SH-SY5Y (cell line): ENCODE measurements around the gene GRPEL2.

Experiments
- GATA2 ChIP-seq: IDR thresholded peaks from 2 replicates; pipeline ENCODE4 v1.6.1; 2011; ENCODE audit warnings: mild to moderate bottlenecking, low read depth, low read length
- GATA3 ChIP-seq: IDR thresholded peaks from 2 replicates; pipeline ENCODE4 v1.6.1; 2011; ENCODE audit warnings: low read depth, mild to moderate bottlenecking, low read length, moderate library complexity

The GRPEL2 gene

DNA sequence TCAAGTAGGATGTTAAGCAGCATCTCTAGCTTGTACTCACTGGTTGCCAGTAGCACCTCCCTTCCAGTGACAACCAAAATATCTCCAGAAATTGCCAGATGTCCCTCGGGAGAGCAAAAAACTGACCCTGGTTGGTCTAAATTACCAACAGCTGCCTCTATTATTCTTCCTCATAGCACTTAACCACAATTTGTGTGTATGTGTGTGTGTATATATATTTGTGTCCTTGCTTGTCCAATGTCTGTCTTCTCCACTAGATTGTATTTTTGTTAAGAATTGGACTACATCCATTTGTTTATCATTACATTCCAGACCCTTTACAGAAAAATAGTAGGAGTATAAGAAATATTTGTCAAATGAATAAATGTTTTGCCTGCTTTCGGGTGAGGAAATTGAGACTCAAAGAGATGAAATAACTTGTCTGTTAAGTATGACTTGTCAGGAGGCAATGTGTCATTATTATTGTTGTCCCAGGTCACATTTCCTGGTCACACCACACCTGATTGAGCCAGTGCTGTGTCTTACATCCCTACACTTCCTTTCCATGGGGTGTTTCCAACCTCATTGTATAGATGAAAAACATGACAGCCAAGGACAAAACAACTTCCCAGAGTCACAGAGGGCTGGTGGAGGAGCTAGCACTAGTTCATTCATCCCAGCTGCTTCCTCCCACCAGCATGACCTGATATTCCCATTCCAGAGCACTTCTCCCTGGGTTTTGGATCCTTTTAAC is 11.4 kb upstream of the GRPEL2 start:
- no peak for TF ChIP-seq GATA3
- TF ChIP-seq GATA2 = no peak

DNA sequence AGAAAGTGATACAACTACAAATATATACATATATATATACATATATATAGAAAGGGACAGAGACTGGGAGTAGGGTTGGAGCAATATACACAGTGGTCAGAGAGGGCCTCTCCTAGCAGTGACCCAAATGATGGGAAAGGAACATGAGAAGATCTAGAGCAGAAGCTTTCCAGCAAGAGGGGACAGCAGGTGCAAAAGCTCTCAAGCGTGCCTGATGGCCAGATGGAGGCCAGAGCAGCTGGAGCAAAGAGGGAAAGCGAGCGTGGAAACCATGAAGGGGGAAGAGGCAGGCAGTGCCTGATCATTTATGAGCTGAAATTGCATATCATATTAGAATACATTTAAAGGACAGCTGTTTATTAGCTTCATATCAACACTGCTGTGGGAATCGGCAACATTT is 7.6 kb upstream of the GRPEL2 start:
- TF ChIP-seq GATA3 (no peak), GATA2 (no peak)

GRCh38 chr5:149338364-149338763 is 6.9 kb upstream of the GRPEL2 start:
- TF ChIP-seq GATA2 (no peak), GATA3 (no peak)

- TF ChIP-seq GATA2 = no peak
- TF ChIP-seq GATA3 = no peak
Measured at GRCh38 chr5:149340920-149341319, 4.4 kb upstream of the GRPEL2 start.

GRCh38 chr5:149341876-149342275 is 3.4 kb upstream of the GRPEL2 start:
- TF ChIP-seq GATA2 (no peak), GATA3 (no peak)

DNA sequence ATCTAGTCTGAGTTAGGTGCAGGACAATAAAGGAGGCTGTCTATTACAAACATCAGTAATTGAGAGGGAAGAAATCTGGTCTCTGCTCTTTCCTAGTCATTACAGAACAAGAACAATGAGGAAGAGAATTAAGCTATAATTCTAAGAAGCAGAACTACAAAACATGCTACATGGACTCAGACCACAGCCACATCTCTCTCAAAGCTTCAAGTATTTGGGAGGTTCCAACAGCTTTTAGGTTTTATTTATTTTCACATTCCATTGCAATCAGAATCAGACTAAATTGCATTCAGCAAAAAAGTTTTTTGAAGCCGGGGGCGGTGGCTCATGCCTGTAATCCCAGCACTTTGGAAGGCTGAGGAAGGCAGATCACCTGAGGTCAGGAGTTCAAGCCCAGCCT is 1.1 kb upstream of the GRPEL2 start:
- TF ChIP-seq GATA2 (no peak), GATA3 (no peak)

- TF ChIP-seq GATA3 (no peak), GATA2 (no peak)
Measured at GRCh38 chr5:149345892-149346222, 558 bp downstream of the GRPEL2 start.

DNA sequence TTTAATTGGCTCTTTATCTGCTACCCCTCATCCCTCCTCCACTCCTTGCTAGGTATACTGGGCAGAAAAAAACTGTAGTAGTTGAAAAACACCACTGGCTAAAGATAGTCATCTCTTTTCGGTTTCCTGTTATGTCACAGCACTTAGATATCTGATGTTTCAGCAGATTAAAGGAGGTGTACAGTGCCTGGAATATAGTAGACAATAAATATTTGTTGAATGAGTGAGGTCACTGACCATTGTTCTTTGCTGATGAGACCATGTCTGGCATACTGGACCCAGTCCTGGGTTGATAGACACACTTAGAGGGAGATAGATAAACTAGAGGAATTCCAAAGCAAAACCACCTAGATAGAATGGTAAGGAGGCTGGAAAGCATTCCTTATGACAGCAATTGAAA is 3.2 kb downstream of the GRPEL2 start:
- TF ChIP-seq GATA3 (no peak), GATA2 (no peak)

GRCh38 chr5:149349382-149349781 is 4.1 kb downstream of the GRPEL2 start:
- TF ChIP-seq GATA2 (no peak), GATA3 (no peak)

DNA sequence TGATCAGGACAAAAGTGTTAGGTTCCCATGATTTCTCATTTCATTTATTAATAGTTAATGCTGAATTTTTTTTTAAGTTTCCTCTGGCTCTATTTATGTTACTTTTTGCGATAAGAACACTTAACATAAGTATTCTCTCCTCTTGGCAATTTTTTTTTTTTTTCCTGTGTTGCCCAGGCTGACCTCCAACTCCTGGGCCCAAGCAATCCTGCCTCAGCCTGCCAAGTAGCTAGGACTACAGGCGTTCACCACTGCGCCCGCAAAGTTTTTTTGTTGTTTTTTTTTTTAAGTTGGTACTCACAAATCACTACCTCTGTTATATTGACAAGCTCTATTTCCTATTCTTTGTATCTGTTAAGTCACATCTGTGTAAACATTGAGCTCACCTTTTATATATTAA is 6.9 kb downstream of the GRPEL2 start:
- TF ChIP-seq GATA2 (no peak), GATA3 (no peak)

- TF ChIP-seq GATA2 (no peak), GATA3 (no peak)
Measured at GRCh38 chr5:149353911-149354310, 8.6 kb downstream of the GRPEL2 start.

- TF ChIP-seq GATA2 = no peak
- TF ChIP-seq GATA3 = no peak
Measured at GRCh38 chr5:149355688-149356087, 10.4 kb downstream of the GRPEL2 start.

DNA sequence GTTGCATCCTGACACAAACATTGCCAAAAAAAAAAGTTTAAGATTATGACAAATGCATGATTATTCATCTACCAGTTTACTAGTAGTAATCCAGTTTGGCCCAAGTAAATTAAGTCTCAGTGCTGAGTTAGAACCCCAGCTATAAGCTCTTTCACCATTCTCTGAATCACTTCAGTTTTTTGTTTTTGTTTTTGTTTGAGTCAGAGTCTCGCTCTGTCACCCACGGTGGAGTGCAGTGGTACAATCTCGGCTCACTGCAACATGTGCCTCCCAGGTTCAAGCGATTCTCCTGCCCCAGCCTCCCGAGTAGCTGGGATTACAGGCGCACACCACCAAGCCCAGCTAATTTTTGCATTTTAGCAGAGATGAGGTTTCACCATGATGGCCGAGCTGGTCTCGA is 11.1 kb downstream of the GRPEL2 start:
- no peak for TF ChIP-seq GATA3
- TF ChIP-seq GATA2 = no peak

- 0 out of 2 replicates have a peak, but pooled peaks have one; percentile 8 for TF ChIP-seq GATA2
- TF ChIP-seq GATA3 = no peak
Measured at GRCh38 chr5:149357370-149358293, 12.3 kb downstream of the GRPEL2 start, which contains the start of gene PCYOX1L. PCYOX1L (plus strand) TSS chr5:149358046; CDS start chr5:149358069, 23 bp downstream.

DNA sequence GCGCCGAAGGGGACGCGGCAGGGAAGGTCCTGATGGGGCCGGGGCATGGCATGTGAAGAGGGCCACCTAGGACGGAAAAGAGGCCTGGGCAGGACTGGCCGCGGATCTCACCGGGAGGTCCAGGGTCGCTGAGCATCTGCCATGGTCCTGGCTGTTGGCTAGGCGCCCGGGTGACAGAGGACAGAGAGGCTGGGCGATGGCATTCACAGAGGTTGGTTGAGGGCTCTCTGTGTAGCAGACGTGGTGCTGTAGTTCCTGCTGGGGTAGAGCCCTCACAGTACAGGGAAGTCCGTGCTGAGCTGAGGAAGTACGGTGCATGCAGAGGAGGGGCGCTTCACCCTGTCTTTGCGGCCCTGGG is 13.0 kb downstream of the GRPEL2 start:
- TF ChIP-seq GATA3 (no peak), GATA2 (no peak)
